Measurements from ENCODE around the gene NCAM2.

Gene NCAM2

GRCh38 chr21:21286170-21286798 is 288.1 kb downstream of the NCAM2 start:
- no peak for TF ChIP-seq JUND (IDR thresholded peaks at IDR 0.05; ENCODE audit: low read depth)
- in situ Hi-C loops (cut with HindIII; ENCODE audit: low pct_unique_long_range_greater_than_20kb, low sequenced_read_pairs) = no loop called here
- DNase-seq (ENCODE audit: low read depth in 1 of 2, low spot score in 1 of 2) = no peak

GRCh38 chr21:21290751-21291150 is 292.5 kb downstream of the NCAM2 start:
- no peak for TF ChIP-seq JUND (IDR thresholded peaks at IDR 0.05; ENCODE audit: low read depth)
- in situ Hi-C loops (cut with HindIII; ENCODE audit: low pct_unique_long_range_greater_than_20kb, low sequenced_read_pairs) = no loop called here
- DNase-seq (ENCODE audit: low read depth in 1 of 2, low spot score in 1 of 2) = no peak

DNA sequence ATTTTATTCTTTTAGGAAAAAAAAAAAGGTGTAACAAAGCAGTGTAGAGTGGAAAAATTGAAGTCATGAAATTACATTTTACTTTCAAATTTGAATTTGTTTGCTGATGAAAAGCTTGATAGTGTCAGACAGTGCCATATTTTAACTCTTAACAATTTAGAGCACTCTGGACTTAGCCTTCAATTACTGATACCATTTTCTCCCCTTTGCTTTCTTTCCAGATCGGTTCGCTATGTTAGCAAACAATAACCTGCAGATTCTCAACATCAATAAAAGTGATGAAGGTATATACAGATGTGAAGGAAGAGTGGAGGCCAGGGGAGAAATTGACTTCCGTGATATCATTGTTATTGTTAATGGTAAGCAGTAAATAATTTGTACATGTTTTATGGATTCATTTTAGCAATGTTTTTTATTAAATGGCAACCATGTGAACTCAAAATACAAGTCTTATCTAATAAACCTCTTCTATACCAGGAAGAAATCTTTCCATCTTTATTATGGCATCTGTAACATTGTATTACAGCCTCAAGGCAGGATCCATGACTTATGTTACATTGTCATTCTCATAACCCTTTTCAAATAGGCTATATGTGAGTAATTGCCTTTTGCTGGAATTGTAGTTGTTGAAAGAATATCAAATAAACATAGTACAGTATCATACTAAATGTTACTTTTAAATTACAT is 293.8 kb downstream of the NCAM2 start:
- in situ Hi-C loops (cut with HindIII; ENCODE audit: low pct_unique_long_range_greater_than_20kb, low sequenced_read_pairs) = no loop called here
- no peak for DNase-seq (ENCODE audit: low read depth in 1 of 2, low spot score in 1 of 2)
- TF ChIP-seq JUND (IDR thresholded peaks at IDR 0.05; ENCODE audit: low read depth) = no peak

DNA sequence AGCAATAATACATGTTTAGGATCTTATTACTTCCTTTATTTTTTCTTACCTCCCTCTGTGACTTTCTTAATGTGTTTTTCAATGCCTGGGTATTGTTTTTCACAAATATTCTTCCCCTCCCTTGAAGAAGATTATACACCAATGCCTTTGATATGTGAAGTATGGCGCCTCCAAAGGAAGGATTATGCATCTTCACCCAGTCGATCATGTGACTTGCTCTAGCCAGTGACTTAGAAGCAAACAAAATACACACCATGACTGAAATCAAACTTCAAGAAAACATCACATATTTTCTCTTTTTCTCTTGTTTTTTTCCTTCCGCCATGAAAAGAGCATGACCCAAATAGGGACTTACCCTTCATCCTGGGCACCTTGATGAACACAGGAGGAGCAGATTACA is 297.1 kb downstream of the NCAM2 start:
- no peak for DNase-seq (ENCODE audit: low read depth in 1 of 2, low spot score in 1 of 2)
- in situ Hi-C loops (cut with HindIII; ENCODE audit: low pct_unique_long_range_greater_than_20kb, low sequenced_read_pairs) = no loop called here
- TF ChIP-seq JUND (IDR thresholded peaks at IDR 0.05; ENCODE audit: low read depth) = no peak

- DNase-seq (ENCODE audit: low read depth in 1 of 2, low spot score in 1 of 2) = no peak
- in situ Hi-C loops (cut with HindIII; ENCODE audit: low pct_unique_long_range_greater_than_20kb, low sequenced_read_pairs) = no loop called here
- no peak for TF ChIP-seq JUND (IDR thresholded peaks at IDR 0.05; ENCODE audit: low read depth)
Observed at GRCh38 chr21:21297211-21297610, 299.0 kb downstream of the NCAM2 start.

- in situ Hi-C loops (cut with HindIII; ENCODE audit: low pct_unique_long_range_greater_than_20kb, low sequenced_read_pairs) = no loop called here
- DNase-seq (ENCODE audit: low read depth in 1 of 2, low spot score in 1 of 2) = no peak
- TF ChIP-seq JUND (IDR thresholded peaks at IDR 0.05; ENCODE audit: low read depth) = no peak
Observed at GRCh38 chr21:21301013-21301412, 302.8 kb downstream of the NCAM2 start.

DNA sequence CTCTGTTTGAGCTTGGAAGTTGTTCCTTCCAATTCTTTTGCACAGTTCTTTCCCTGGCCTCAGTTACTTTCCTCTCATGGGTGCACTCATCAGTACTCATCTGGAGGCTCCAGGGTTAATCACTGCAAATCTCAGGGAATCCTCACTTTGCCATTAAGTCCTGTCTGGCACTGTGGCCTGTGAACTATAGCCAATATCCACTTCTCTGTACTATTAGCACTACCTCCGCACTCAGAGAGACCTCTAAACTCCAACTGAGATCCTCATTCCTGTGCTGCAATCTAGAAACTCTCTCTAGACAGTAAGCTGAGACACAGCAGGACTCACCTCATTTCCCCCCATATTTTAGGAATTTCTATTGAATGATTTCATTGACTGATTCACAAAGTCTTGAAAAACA is 311.3 kb downstream of the NCAM2 start:
- DNase-seq (ENCODE audit: low read depth in 1 of 2, low spot score in 1 of 2) = no peak
- TF ChIP-seq JUND (IDR thresholded peaks at IDR 0.05; ENCODE audit: low read depth) = no peak
- in situ Hi-C loops (cut with HindIII; ENCODE audit: low pct_unique_long_range_greater_than_20kb, low sequenced_read_pairs) = no loop called here

DNA sequence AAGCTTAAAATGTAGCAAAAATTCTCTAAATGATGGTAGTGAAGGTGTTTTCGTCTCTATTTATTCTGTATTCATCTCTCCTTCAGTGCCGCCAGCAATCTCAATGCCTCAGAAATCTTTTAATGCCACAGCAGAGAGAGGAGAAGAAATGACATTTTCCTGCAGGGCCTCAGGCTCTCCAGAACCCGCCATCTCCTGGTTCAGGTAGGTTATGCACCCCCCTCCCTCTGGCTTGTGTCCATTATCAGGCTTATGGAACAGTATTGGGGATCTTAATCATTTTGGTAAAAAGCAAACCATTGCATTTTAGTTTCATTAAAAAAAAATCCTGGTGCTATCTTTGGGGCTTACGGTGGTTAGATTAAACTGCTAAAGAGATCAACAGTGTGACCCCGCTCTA is 326.1 kb downstream of the NCAM2 start:
- no peak for TF ChIP-seq JUND (IDR thresholded peaks at IDR 0.05; ENCODE audit: low read depth)
- DNase-seq (ENCODE audit: low read depth in 1 of 2, low spot score in 1 of 2) = peak in 1 of 2 experiments; percentile 7
- in situ Hi-C loops (cut with HindIII; ENCODE audit: low pct_unique_long_range_greater_than_20kb, low sequenced_read_pairs) = no loop called here

DNA sequence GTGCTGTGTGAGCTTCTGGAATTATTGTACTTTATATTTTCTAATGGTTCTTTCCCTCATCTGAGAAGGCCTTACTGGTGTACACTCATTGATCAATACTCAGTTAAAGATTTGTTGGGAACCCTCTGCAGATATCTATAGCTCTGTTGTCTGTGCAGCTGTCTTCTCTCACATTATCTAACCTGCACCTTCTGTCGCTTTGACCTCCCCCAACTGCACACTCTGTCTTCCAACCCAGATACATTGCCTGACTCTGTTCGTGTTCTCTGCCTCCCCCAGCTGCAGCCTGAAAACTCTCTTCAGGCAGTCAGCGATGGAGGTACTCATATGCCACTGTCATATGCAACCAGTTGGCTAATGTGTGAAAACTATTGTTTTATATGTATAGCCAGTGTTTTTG is 334.3 kb downstream of the NCAM2 start:
- no peak for DNase-seq (ENCODE audit: low read depth in 1 of 2, low spot score in 1 of 2)
- in situ Hi-C loops (cut with HindIII; ENCODE audit: low pct_unique_long_range_greater_than_20kb, low sequenced_read_pairs) = no loop called here
- TF ChIP-seq JUND (IDR thresholded peaks at IDR 0.05; ENCODE audit: low read depth) = no peak

- in situ Hi-C loops (cut with HindIII; ENCODE audit: low pct_unique_long_range_greater_than_20kb, low sequenced_read_pairs) = no loop called here
- DNase-seq (ENCODE audit: low read depth in 1 of 2, low spot score in 1 of 2) = no peak
- no peak for TF ChIP-seq JUND (IDR thresholded peaks at IDR 0.05; ENCODE audit: low read depth)
Observed at GRCh38 chr21:21341041-21341440, 342.8 kb downstream of the NCAM2 start.

- TF ChIP-seq JUND (IDR thresholded peaks at IDR 0.05; ENCODE audit: low read depth) = no peak
- no peak for DNase-seq (ENCODE audit: low read depth in 1 of 2, low spot score in 1 of 2)
- in situ Hi-C loops (cut with HindIII; ENCODE audit: low pct_unique_long_range_greater_than_20kb, low sequenced_read_pairs) = no loop called here
Observed at GRCh38 chr21:21345296-21345695, 347.1 kb downstream of the NCAM2 start.

- no peak for TF ChIP-seq JUND (IDR thresholded peaks at IDR 0.05; ENCODE audit: low read depth)
- no peak for DNase-seq (ENCODE audit: low read depth in 1 of 2, low spot score in 1 of 2)
- in situ Hi-C loops (cut with HindIII; ENCODE audit: low pct_unique_long_range_greater_than_20kb, low sequenced_read_pairs) = no loop called here
Observed at GRCh38 chr21:21345872-21346271, 347.7 kb downstream of the NCAM2 start.

DNA sequence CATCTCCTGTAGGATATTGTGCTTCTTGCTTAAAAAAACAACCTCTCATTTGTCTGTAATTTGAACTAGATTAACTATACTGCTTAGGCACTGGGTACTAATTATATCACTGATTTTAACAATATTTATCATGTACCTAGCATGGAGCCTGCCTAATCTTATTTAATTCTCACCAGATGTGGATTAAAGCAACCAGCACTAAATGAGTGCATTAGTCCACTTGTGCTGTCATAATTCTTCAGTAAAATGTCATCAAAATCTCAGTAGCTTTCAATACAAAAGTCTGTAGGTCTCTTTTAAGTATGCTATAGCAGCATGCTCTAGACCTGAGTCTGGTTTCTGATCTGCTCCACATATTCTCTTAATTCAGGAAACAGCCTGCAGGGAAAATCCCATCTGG is 368.1 kb downstream of the NCAM2 start:
- no peak for DNase-seq (ENCODE audit: low read depth in 1 of 2, low spot score in 1 of 2)
- TF ChIP-seq JUND (IDR thresholded peaks at IDR 0.05; ENCODE audit: low read depth) = no peak
- in situ Hi-C loops (cut with HindIII; ENCODE audit: low pct_unique_long_range_greater_than_20kb, low sequenced_read_pairs) = no loop called here

GRCh38 chr21:21367583-21367982 is 369.4 kb downstream of the NCAM2 start:
- TF ChIP-seq JUND (IDR thresholded peaks at IDR 0.05; ENCODE audit: low read depth) = no peak
- in situ Hi-C loops (cut with HindIII; ENCODE audit: low pct_unique_long_range_greater_than_20kb, low sequenced_read_pairs) = no loop called here
- DNase-seq (ENCODE audit: low read depth in 1 of 2, low spot score in 1 of 2) = no peak
